COLO668 (cell line): Measurements from ENCODE around the gene INTU.

ENCODE experiments used
- DNase-seq: peaks from one replicate; lab custom pipeline; 2025; ENCODE audit not compliant: unreplicated experiment; lab: John Stamatoyannopoulos, UW

Gene INTU

GRCh38 chr4:127741247-127741646 is 108.5 kb downstream of the INTU start:
- DNase-seq: no peak

DNA sequence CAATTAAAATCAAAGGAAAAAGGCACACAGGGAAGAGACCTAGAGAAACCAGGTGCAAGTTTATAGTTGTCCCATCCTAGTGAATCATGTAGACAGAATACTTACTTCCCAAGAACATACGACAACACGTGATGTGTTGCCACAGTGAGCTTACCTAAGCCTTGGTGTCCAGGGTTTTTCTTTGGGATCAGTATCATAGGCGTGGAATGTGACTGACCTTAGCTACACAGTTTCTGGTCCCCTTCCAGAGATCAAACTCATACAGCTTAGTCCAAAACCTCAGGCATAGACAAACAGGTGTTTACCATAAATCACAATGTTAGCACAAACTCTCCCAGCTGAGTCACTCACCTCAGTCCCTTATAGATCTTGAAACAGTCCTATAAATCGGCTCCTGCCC is 115.1 kb downstream of the INTU start:
- no peak for DNase-seq

DNA sequence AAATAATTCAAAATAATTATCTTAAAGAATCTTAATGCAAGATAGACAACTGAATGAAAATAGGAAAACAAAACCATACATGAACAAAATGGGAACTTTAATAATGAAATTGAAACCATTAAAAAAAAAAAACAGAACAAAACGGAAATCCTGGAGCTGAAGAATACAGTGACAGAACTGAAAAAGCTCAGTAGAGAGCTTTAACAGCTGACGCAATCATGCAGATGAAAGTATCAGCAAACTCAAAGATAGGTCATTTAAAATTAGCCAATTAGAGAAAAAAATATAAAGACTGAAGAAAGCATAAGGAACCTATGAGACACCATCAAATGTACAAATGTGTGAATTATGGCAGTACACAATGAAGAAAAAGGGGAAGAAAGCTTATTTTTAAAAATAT is 116.2 kb downstream of the INTU start:
- DNase-seq: no peak

DNA sequence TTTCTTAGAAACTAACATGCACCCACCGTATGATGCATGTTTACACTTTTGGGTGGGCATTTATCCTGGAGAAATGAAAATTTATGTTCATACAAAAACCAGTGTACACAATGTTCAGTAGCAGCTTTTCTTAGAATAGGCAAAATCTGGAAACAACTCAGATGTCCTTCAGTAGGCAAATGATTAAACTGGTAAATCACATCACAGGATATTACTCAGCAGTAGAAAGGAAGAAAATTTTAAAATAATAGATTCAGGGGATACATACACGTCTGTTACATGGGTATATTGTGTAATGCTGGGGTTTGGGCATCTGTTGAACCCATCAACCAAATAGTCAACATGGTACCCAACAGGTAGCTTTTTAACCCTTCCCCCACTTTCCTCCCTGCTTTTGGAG is 124.1 kb downstream of the INTU start:
- no peak for DNase-seq

GRCh38 chr4:127759228-127759820 is 126.6 kb downstream of the INTU start:
- no peak for DNase-seq

GRCh38 chr4:127759893-127760292 is 127.1 kb downstream of the INTU start:
- no peak for DNase-seq

DNA sequence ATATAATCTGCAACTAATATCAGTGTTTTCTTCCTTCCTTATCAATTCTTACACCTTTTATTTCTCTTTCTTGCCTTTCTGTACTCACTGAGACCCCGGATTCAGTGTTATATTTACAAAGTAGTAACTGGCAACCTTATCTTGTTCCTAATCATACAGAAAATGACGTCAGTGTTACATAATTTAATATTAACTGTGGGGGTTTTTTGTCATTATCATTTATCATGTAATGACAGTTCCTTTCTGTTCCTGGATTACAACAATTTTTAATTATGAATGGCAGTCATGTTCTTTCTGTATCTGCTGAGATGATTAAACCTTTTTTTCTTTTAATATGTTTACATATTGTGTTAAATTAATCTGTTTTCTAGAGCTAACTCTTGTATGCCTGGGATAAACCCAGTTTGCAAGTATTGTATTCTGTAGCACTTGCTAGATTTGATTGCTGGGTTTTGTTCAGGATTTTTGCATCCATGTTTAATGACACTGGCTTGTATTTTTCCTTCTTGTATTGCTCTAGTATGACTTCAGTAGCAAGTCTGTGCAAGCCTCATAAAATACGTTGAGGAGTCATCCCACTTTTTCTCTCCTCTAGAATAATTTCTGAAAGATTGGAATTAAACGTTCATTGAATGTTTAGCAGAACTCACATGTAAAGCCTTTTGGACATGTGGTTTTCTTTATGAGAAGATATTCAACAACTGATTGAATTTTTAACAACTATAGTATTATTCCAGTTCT is 138.9 kb downstream of the INTU start:
- no peak for DNase-seq

DNA sequence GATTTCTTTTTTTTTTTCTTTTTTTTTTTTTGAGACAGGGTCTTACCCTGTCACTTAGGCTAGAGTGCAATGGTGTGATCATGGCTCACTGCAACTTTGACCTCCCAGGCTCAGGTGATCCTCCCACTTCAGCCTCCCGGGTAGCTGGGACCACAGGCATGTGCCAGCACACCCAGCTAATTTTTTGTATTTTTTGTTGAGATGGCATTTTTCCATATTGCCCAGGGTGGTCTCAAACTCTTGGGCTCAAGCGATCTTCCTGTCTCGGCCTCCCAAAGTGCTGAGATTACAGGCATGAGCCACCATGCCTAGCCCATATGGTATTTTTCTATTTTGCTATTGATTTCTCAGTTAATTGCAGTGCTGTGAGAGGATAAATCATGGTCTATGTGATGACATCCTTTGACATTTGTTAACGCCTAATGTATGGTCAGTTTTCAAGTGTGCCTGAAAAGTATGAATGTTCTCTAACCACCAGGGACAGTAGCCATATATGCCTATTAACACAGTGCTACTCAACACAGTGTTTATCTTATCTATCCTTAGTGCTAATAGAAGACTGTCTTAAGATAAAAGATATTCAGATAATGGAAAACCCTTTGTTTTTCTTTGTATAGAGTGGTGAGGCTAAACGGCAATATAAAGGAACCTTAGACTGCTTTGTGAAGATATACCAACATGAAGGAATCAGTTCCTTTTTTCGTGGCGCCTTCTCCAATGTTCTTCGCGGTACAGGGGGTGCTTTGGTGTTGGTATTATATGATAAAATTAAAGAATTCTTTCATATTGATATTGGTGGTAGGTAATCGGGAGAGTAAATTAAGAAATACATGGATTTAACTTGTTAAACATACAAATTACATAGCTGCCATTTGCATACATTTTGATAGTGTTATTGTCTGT is 140.3 kb downstream of the INTU start:
- DNase-seq: no peak

- no peak for DNase-seq
These were observed 143.1 kb downstream of the INTU start for GRCh38 chr4:127775843-127776242.
